HFF-Myc (cell line): ENCODE data around the gene PID1.

Source experiments
- DNase-seq: peaks from one replicate; pipeline ENCODE4 v3.0.0-alpha.2; 2011; ENCODE audit warnings: low read depth; ENCODE audit errors: extremely low read depth
- H3K4me3 ChIP-seq: replicated peaks from 2 replicates; pipeline ENCODE4 v1.5.1; 2011; ENCODE audit warnings: low read depth, mild to moderate bottlenecking, control low read depth, low read length
- CTCF ChIP-seq: IDR thresholded peaks from 2 replicates; pipeline ENCODE4 v1.5.1; 2012; ENCODE audit warnings: mild to moderate bottlenecking, low read depth, low read length, control low read depth; ENCODE audit errors: missing control alignments

PID1 gene

DNA sequence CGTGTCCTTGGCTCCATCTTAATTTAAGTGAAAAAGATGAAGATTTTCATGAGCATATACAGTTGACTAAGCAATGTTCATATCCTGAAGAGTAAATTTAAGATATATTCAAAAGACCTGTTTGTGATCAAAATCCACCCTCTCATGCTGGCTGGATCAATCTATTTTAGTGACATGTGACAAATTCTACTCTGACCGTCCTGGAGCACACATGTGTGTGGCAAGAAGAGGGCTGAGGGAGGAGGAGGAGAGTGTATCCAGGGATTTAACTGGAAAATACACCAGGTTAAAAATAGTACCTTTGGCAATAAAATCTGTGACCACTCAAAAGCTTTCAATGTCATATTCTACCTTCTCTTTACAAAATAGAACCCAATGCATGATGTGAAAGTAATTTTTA is 228.7 kb downstream of the PID1 start:
- H3K4me3 ChIP-seq, result no peak overlapping the region
- no peak for TF ChIP-seq CTCF
- DNase-seq, result no peak

GRCh38 chr2:229041691-229042090 is 229.4 kb downstream of the PID1 start:
- TF ChIP-seq CTCF, result no peak
- no peak overlapping the region for H3K4me3 ChIP-seq
- no peak for DNase-seq

- DNase-seq, result no peak
- no peak for TF ChIP-seq CTCF
- no peak overlapping the region for H3K4me3 ChIP-seq
These were observed 233.5 kb downstream of the PID1 start for GRCh38 chr2:229037621-229038020.

GRCh38 chr2:229033816-229034215 is 237.3 kb downstream of the PID1 start:
- no peak for TF ChIP-seq CTCF
- DNase-seq, result no peak
- H3K4me3 ChIP-seq, result no peak overlapping the region

DNA sequence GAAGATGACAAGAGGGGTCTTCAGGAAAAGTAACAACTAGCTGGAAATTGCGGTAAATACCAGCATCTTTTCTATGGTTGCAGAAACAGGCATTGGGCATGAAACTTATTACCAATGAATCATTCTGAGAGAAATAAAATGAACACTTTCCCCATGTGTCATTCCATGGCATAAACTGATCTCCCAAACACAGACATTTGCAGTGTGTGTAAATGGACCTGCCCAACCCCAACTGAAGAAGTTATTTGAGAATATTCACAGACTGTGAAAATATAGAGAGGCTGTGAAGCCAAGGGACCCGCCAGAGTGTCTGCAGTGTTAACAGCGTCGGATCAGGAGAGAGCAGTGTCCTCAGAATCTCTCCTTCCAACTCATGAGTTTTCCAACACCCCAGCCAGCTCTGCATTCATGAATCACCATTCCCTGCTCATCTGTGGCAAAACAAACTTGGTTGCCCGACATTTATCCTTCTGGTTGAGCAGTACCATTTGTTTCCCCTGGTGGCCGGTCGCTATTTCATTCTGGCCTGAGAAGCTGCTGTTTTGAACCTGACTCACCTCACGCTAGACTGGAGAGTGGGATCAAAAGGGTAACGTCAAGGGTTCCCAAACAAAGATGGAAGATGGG is 238.4 kb downstream of the PID1 start:
- TF ChIP-seq CTCF, result no peak

GRCh38 chr2:229027353-229028105 is 243.6 kb downstream of the PID1 start:
- no peak for DNase-seq
- TF ChIP-seq CTCF, result no peak

More for the DNA sequence above, 238.4 kb downstream of the PID1 start:
- no peak for DNase-seq
- H3K4me3 ChIP-seq, result no peak overlapping the region

More at GRCh38 chr2:229027353-229028105, 243.6 kb downstream of the PID1 start:
- H3K4me3 ChIP-seq, result no peak overlapping the region
